Astrocyte of the spinal cord (primary cell): ENCODE data around the gene CHRNA9.

ENCODE experiments used
- DNase-seq: peaks from one replicate; pipeline ENCODE4 v3.0.0; 2011; ENCODE audit warnings: low read depth, low spot score
- H3K4me3 ChIP-seq: 2 replicates; pipeline ENCODE4 v1.5.1; 2011; ENCODE audit warnings: low read depth, mild to moderate bottlenecking, low read length, moderate library complexity
- in situ Hi-C: cut with HindIII; loops from 2 replicates; pipeline ENCODE4 v1.10.0; 2017; ENCODE audit warnings: low sequenced_read_pairs
- TF ChIP-seq, protein P1 (sequence below): IDR thresholded peaks from 2 replicates; pipeline ENCODE4 v1.5.1; 2012; ENCODE audit warnings: low read depth, mild to moderate bottlenecking, low read length, inconsistent platforms

The CHRNA9 gene

DNA sequence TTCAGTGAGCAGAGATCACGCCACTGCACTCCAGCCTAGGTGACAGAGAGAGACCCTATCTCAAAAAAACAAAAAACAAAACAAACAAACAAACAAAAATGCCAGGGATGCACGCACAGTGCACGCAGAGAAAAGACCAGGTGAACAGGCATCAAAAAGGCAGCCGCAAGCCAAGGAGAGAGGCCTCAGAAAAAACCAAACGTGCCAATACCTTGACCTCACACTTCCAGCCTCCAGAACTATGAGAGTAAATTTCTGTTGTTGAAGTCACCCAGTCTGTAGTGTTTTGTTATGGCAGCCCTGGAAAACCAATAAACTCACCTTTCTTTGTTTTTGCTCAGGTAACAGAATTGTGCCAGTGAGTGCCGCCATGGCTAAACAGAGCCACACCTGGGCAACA lies 66.0 kb downstream of the CHRNA9 start:
- H3K4me3 ChIP-seq = no peak overlapping the region
- TF ChIP-seq, protein P1, sequence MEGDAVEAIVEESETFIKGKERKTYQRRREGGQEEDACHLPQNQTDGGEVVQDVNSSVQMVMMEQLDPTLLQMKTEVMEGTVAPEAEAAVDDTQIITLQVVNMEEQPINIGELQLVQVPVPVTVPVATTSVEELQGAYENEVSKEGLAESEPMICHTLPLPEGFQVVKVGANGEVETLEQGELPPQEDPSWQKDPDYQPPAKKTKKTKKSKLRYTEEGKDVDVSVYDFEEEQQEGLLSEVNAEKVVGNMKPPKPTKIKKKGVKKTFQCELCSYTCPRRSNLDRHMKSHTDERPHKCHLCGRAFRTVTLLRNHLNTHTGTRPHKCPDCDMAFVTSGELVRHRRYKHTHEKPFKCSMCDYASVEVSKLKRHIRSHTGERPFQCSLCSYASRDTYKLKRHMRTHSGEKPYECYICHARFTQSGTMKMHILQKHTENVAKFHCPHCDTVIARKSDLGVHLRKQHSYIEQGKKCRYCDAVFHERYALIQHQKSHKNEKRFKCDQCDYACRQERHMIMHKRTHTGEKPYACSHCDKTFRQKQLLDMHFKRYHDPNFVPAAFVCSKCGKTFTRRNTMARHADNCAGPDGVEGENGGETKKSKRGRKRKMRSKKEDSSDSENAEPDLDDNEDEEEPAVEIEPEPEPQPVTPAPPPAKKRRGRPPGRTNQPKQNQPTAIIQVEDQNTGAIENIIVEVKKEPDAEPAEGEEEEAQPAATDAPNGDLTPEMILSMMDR = no peak
- in situ Hi-C loops = no loop called here
- DNase-seq = no peak

DNA sequence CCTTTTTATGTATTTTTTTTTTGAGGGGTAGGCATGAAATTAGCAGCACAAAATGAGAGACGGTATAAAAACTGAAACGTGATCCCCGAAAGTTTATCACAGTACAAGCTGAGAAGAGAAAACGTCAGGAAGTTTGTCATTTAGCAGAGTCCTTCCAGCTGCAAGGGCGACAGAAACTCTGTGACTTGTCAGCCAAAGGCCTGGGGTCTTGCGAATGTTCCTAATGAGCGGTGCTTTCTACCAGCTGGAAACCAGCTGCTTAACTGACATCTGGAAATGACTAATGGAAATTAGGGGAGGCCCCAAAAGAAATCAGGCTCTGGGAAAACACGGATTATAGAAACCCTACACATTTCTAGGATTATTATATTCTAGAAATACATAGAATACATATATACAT lies 66.5 kb downstream of the CHRNA9 start:
- TF ChIP-seq, protein P1 = no peak
- DNase-seq = no peak
- H3K4me3 ChIP-seq = no peak overlapping the region
- in situ Hi-C loops = no loop called here

DNA sequence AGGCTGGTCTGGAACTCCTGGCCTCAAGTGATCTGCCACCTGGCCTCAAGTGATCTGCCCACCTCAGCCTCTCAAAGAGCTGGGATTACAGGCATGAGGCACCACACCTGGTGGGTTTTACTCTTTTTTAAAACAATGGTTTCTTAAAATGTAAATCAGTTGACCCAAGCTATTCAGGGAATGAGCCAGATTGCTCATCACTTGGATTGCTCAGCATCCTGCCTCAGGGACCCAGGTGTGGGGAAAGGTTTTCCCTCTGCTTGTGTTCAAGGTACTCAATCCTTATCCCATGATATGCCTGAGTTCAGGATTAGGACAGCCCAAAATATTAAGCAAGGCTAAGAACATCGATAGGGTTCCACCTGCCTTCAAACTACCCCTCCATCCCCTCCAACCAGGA lies 67.4 kb downstream of the CHRNA9 start:
- DNase-seq = no peak
- no peak overlapping the region for H3K4me3 ChIP-seq
- TF ChIP-seq, protein P1 = no peak
- in situ Hi-C loops = no loop called here

DNA sequence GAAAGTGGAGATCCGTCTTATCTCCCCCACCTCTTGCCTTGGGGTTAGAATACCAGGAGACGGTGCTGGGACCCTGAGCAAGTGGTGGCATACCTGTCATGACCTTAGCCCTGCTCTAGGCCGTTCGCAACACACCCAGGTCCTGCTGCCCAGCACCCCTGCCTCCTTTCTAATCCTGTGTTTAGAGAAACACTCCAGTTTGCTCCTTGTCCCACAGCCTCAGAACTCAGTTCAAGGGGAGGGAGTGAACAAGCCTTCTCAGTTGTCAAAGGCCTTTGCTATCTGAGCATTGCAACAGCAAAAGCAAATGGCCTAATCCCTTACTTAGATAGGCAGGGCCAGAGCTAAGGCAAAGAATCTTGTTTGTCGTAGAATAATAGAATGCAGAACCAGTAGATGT lies 67.9 kb downstream of the CHRNA9 start:
- in situ Hi-C loops = no loop called here
- no peak overlapping the region for H3K4me3 ChIP-seq

More for the DNA sequence above, 67.9 kb downstream of the CHRNA9 start:
- DNase-seq = no peak
- TF ChIP-seq, protein P1 = no peak
